Measurements from ENCODE around the gene BICDL2.
"Not testable (repeated sequence)": the region's sequence is repeated elsewhere in the genome, so short reads cannot be mapped to it uniquely, and the experiment has no call there.

The BICDL2 gene, protein sequence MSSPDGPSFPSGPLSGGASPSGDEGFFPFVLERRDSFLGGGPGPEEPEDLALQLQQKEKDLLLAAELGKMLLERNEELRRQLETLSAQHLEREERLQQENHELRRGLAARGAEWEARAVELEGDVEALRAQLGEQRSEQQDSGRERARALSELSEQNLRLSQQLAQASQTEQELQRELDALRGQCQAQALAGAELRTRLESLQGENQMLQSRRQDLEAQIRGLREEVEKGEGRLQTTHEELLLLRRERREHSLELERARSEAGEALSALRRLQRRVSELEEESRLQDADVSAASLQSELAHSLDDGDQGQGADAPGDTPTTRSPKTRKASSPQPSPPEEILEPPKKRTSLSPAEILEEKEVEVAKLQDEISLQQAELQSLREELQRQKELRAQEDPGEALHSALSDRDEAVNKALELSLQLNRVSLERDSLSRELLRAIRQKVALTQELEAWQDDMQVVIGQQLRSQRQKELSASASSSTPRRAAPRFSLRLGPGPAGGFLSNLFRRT

DNA sequence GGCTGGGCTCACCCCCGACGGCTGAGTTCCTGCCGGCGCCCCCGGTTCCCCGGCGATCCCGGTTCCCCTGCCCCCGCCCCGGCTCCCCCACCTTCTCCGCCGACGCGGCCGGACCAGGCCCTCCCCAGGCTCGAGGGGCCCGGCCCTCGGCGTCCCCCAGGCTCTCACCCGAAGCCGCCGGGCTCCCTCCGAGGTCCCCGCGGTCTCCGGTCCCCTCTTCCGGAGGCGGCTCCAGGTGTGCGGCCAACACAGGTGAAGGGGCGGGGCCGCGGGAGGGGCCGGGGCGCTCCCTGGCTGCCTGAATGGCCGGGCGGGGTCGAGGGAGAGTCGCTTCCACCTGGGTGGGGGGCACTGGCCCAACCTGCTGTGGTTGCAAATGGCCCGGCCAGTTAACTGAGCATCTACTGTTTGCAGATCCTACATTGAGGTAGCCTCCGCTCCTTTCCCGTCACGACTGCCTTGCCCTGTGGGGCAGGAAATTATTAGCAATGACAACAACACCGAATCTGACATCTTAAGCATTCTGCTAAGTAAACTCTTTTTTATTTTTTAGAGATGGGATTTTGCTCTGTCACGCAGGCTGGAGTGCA, at the start of gene BICDL2:
BICDL2 (minus strand) TSS at position 219 of the 590 bp plus-strand sequence. CDS start 1,448 bp downstream, outside the sequence.
- no peak for DNase-seq

DNA sequence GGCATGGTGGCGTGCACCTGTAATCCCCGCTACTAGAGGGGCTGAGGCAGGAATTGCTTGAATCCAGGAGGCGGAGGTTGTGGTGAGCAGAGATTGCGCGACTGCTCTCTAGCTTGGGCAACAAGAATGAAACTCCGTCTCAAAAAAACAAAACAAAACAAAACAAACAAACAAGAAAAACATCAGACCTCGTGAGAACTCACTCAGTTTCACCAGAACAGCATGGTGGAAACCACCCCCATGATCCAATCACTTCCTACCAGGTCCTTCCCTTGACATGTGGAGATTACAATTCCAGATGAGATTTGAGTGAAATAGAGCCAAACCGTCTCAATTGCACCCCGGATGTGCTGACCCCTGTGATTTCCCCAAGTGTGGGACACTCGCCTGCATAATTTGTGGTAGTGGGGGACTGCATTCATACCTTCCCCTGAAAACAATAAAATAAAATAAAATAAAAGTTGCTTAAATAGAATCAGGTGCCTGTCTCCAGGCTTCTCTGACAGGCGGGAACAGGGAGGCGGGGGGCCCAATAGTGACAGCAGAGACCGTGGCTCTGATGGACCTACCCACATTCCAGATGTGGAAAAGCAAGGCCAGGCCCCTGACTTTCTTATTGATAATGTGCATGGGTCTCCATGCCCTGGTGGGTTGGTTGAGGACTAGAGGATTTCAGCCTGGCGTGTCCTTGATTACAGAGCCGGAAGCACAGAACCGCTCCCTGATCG, 49.3 kb upstream of the BICDL2 start:
- no peak for DNase-seq

DNA sequence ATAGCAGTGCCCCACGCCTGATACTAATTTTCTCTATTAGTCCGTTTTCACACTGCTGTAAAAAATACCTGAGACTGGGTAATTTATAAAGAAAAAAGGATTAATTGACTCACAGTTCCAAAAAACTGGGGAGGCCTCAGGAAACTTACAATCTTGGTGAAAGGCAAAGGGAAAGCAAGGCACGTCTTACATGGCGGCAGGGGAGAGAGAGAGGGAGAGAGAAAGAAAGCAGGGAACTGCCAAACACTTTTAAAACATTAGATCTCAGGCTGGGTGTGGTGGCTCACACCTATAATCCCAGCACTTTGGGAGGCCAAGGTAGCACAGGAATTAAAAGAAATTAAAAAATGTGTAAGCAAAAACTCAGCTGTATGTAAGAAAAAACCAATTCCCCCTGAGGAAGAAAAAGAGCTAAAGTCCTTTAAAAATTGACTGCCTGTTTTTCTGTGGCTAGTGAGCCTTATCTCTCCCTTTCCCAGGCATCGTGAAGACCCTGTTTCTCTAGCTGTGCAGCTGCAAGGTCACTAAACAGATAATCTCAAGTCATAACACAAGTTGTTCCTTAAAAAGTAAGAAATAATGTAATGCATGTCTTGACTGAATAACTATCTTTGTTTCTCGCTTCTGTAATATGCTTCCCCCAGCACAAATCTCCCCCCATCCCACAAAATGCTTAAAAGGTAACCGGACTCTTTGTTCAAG, 48.4 kb upstream of the BICDL2 start:
- DNase-seq = no peak

GRCh38 chr16:3084491-3084890, 47.7 kb upstream of the BICDL2 start:
- no peak for DNase-seq

GRCh38 chr16:3083408-3083807, 46.7 kb upstream of the BICDL2 start:
- not testable (repeated sequence) for DNase-seq

DNA sequence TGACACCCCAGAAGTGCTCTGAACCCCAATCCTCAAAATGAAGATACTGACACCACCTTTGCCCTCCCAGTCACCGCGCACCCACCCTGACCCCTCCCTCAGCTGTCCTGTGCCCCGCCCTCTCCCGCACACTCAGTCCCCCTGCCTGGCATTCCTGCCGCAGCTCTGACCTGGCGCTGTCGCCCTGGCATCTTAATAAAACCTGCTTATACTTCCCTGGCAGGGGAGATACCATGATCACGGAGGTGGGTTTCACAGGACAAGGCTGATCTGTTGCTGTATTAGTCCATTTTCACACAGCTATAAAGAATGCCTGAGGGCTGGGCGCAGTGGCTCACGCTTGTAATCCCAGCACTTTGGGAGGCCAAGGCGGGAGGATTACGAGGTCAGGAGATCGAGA, 45.2 kb upstream of the BICDL2 start:
- DNase-seq = not testable (repeated sequence)

DNA sequence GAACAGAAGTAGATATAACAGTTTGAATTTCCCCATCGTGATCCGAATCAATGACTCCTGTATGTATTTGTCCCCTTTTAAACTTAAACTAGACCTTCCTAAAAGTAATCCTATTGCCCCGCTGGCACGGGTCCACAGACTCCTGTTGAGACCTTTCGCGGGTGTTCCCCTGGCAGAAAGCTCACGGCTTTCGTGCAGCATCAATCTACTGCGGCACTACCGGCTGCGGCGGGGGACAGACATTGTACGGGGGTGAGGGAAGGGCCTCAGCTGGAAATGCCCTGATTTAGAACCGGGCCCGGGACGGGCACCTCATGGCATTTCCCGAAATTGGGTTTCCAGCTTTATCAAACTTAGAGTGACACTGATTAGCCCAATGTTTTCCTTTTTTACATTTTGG, 43.3 kb upstream of the BICDL2 start:
- no peak for DNase-seq

GRCh38 chr16:3076577-3076976, 39.8 kb upstream of the BICDL2 start:
- no peak for DNase-seq

DNA sequence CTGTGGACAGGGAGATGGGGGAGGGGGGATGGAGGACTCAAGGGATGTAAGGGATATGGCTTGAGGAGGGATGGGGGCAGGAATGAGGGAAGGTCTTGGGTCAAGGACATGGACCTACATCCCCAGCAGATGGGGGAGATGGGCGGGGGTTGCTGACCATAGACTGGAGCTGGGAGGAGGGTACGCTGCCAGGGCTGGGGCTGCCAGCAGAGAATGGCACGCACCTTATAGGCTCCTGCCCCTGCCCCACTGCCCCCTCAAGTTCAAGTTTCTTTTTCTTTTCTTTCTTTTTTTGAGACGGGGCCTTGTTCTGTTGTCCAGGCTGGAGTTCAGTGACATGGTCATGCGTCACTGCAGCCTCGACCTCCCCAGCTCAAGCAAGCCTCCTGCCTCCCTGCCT, 39.2 kb upstream of the BICDL2 start:
- not testable (repeated sequence) for DNase-seq

- DNase-seq = peak in 1 of 2 experiments; percentile 33
Observed at GRCh38 chr16:3075523-3075915, 38.8 kb upstream of the BICDL2 start.

- peak; percentile 82 to 84 for DNase-seq
Observed at GRCh38 chr16:3074860-3075522, 38.2 kb upstream of the BICDL2 start.

DNA sequence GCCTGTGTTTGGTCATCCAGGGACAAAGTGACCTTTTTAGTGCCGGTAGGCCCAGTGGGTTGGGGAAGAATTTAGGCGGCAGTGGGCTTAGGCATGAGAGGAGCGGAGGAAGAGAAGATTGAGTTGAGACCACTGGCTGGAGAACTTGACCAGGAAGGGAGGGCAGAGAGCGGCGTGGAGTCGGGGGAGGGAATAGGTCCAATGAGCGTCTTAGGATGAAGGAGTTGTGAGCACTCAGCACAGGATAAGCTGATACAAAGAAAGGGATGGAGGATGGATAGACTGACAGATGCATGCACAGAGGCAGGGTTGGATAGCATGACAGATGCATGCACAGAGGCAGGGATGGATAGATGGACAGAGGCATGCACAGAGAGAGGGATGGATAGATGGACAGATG, 36.7 kb upstream of the BICDL2 start:
- DNase-seq = no peak

GRCh38 chr16:3072576-3073263, 36.0 kb upstream of the BICDL2 start:
- DNase-seq = not testable (repeated sequence)

- DNase-seq = peak; percentile 54 to 62
Observed at GRCh38 chr16:3072148-3072547, 35.4 kb upstream of the BICDL2 start.

DNA sequence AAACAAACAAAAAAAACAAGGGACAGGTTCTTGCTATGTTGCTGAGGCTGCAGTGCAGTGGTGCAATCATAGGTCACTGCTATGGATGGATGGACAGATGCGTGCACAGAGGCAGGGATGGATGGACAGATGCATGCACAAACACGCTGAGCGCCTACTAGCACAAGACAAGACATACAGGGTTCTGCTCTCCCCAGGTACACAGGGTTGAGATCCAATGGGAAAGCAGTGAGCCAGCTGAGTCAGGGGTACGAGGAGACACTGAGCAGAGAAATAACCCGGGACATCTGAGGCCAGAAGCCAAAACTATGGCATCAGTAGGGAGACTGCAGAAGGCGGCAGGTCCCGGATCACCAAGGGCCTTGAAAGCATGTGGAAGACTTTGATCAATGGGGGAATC, 34.9 kb upstream of the BICDL2 start:
- peak in 1 of 2 experiments; percentile 51 for DNase-seq

DNA sequence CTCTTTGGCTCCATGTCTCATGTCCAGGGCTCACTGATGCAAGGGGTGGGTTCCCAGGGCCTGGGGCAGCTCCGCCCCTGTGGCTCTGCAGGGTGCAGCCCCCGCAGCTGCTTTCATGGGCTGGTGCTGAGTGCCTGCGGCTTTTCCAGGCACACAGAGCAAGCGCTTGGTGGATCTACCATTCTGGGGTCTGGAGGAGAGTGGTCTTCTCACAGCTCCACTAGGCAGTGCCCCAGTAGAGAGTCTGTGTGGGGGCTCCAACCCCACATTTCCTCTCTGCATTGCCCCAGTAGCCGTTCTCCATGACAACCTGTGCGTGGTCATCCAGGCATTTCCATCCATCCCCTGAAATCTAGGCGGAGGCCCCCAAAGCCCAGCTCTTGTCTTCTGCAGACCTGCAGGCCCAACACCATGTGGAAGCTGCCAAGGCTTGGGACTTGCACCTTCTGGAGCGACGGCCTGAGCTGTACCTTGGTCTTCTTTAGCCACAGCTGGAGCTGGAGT, 33.9 kb upstream of the BICDL2 start:
- peak; percentile 55 to 64 for DNase-seq

DNA sequence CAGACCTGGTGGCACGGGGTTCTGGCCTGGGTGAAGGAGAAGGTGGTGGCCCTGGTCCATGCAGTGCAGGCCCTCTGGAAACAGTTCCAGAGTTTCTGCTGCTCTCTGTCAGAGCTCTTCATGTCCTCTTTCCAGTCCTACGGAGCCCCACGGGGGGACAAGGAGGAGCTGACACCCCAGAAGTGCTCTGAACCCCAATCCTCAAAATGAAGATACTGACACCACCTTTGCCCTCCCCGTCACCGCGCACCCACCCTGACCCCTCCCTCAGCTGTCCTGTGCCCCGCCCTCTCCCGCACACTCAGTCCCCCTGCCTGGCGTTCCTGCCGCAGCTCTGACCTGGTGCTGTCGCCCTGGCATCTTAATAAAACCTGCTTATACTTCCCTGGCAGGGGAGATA, 32.4 kb upstream of the BICDL2 start:
- not testable (repeated sequence) for DNase-seq

GRCh38 chr16:3068487-3068886, 31.7 kb upstream of the BICDL2 start:
- DNase-seq = no peak

DNA sequence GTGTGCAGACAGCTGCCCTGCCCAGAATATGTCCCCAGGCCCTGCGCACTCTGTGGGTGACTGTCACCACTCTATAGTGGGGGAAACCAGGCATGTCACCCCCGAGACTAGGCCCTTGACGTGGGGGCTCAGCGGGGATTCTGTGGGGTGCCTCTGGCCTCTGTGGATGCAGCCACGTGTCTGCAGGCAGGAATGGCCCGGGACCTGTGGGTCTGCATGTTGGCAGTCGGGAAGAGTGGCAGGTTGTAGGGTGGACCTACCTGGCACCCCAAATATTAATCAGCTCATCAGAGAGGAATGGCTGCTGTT, 29.6 kb upstream of the BICDL2 start:
- peak in 1 of 2 experiments; percentile 37 for DNase-seq

GRCh38 chr16:3065742-3066439, 29.1 kb upstream of the BICDL2 start:
- peak in 1 of 2 experiments; percentile 46 for DNase-seq

Measured in activated CD4-positive, alpha-beta T cell treated with anti-CD3 and anti-CD28 coated beads, Interleukin-2, amount 50 U/mL, for 48 hours (primary cell).